ENCODE results near the gene DES. TPM values are rescaled to one million over a fixed set of nuclear protein-coding genes. Genes with fewer than 3 reads are reported as not detected.

DES gene
- polyA plus RNA-seq, 3 donors = 5.5 to 10.1 (median 7.4) TPM

- DNase-seq (ENCODE audit: low read depth in 3 of 3, low spot score in 2 of 3) = no peak
Measured at GRCh38 chr2:219419331-219420197, 1.4 kb downstream of the DES start.

GRCh38 chr2:219420687-219421086 is 2.5 kb downstream of the DES start:
- no peak for DNase-seq (ENCODE audit: low read depth in 3 of 3, low spot score in 2 of 3)

- DNase-seq (ENCODE audit: low read depth in 3 of 3, low spot score in 2 of 3) = no peak
Measured at GRCh38 chr2:219421323-219421722, 3.1 kb downstream of the DES start.

- no peak for DNase-seq (ENCODE audit: low read depth in 3 of 3, low spot score in 2 of 3)
Measured at GRCh38 chr2:219422952-219423534, 4.9 kb downstream of the DES start.

- DNase-seq (ENCODE audit: low read depth in 3 of 3, low spot score in 2 of 3) = no peak
Measured at GRCh38 chr2:219423652-219424377, 5.6 kb downstream of the DES start.

- no peak for DNase-seq (ENCODE audit: low read depth in 3 of 3, low spot score in 2 of 3)
Measured at GRCh38 chr2:219425238-219426067, 7.3 kb downstream of the DES start.

GRCh38 chr2:219426068-219426443 is 7.9 kb downstream of the DES start:
- no peak for DNase-seq (ENCODE audit: low read depth in 3 of 3, low spot score in 2 of 3)

- DNase-seq (ENCODE audit: low read depth in 3 of 3, low spot score in 2 of 3) = no peak
Measured at GRCh38 chr2:219426534-219427136, 8.5 kb downstream of the DES start.

- DNase-seq (ENCODE audit: low read depth in 3 of 3, low spot score in 2 of 3) = no peak
Measured at GRCh38 chr2:219428469-219428868, 10.3 kb downstream of the DES start.

- DNase-seq (ENCODE audit: low read depth in 3 of 3, low spot score in 2 of 3) = no peak
Measured at GRCh38 chr2:219429958-219430606, 11.9 kb downstream of the DES start.

- no peak for DNase-seq (ENCODE audit: low read depth in 3 of 3, low spot score in 2 of 3)
Measured at GRCh38 chr2:219430633-219431615, 12.7 kb downstream of the DES start.

GRCh38 chr2:219433666-219434467 is 15.7 kb downstream of the DES start:
- DNase-seq (ENCODE audit: low read depth in 3 of 3, low spot score in 2 of 3) = no peak

GRCh38 chr2:219434468-219434717 is 16.2 kb downstream of the DES start:
- no peak for DNase-seq (ENCODE audit: low read depth in 3 of 3, low spot score in 2 of 3)

- DNase-seq (ENCODE audit: low read depth in 3 of 3, low spot score in 2 of 3) = no peak
Measured at GRCh38 chr2:219434718-219435525, 16.7 kb downstream of the DES start, which contains the start of gene SPEG. Gene SPEG (plus strand): TSS chr2:219434843. CDS start chr2:219434978, 135 bp downstream.

GRCh38 chr2:219435701-219436100 is 17.5 kb downstream of the DES start:
- no peak for DNase-seq (ENCODE audit: low read depth in 3 of 3, low spot score in 2 of 3)

- DNase-seq (ENCODE audit: low read depth in 3 of 3, low spot score in 2 of 3) = no peak
Measured at GRCh38 chr2:219436491-219436890, 18.3 kb downstream of the DES start.

GRCh38 chr2:219437141-219437540 is 19.0 kb downstream of the DES start:
- DNase-seq (ENCODE audit: low read depth in 3 of 3, low spot score in 2 of 3) = no peak

All from right renal cortex interstitium (tissue), 3 donors.